ENCODE measurements around the gene TNFRSF4. TPM values are rescaled to one million over a fixed set of nuclear protein-coding genes. Genes with fewer than 3 reads are reported as not detected.
A peak's percentile ranks its signal among the peaks of the same experiment; 100 is the strongest.

TNFRSF4 gene
- polyA plus RNA-seq, 2 of the 4 experiments (the other 2 are of a cell fraction) = not detected

DNA sequence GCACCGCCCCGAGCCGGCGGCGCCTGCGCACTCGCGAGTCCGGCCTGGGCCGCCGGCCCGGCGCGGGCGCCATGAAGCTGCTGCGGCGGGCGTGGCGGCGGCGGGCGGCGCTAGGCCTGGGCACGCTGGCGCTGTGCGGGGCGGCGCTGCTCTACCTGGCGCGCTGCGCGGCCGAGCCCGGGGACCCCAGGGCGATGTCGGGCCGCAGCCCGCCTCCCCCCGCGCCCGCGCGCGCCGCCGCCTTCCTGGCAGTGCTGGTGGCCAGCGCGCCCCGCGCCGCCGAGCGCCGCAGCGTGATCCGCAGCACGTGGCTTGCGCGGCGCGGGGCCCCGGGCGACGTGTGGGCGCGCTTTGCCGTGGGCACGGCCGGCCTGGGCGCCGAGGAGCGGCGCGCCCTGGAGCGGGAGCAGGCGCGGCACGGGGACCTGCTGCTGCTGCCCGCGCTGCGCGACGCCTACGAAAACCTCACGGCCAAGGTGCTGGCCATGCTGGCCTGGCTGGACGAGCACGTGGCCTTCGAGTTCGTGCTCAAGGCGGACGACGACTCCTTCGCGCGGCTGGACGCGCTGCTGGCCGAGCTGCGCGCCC is 18.3 kb upstream of the TNFRSF4 start, which contains the start of gene B3GALT6 (continued):
- TF ChIP-seq, protein P1, sequence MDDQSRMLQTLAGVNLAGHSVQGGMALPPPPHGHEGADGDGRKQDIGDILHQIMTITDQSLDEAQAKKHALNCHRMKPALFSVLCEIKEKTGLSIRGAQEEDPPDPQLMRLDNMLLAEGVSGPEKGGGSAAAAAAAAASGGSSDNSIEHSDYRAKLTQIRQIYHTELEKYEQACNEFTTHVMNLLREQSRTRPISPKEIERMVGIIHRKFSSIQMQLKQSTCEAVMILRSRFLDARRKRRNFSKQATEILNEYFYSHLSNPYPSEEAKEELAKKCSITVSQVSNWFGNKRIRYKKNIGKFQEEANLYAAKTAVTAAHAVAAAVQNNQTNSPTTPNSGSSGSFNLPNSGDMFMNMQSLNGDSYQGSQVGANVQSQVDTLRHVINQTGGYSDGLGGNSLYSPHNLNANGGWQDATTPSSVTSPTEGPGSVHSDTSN (IDR thresholded peaks at IDR 0.05) = no peak
- no peak for TF ChIP-seq CBX2 (IDR thresholded peaks at IDR 0.05; ENCODE audit: borderline replicate concordance, low read depth)
- TF ChIP-seq JUNB (IDR thresholded peaks at IDR 0.05) = no peak
- TF ChIP-seq GATA3 (IDR thresholded peaks at IDR 0.05; ENCODE audit: borderline replicate concordance) = no peak
- TF ChIP-seq RAD21 (conservative IDR thresholded peaks at IDR 0.05 in 1 of 2, IDR thresholded peaks at IDR 0.05 in 1 of 2) = no peak

- WGBS (ENCODE audit: missing lambda C conversion rate) = 0% methylated on average over 10 of the region's 99 CpGs
- FAIRE-seq (no peak), DNase-seq (ENCODE audit: low read depth in 1 of 2, low spot score in 1 of 2) (peak; percentile 92 to 95), ATAC-seq (peak; percentile 88 to 94)
- POLR2A ChIA-PET = interaction anchor here (1.1 to 1.3 kb wide), 2 partner anchors 16 to 152 kb away, joined by 3 read pairs; no protein-coding TSS in a partner anchor
- Histone ChIP-seq H3K27ac (peak within 1 kb of the TSS; percentile 98 to 100), H3K4me3 (peak within 1 kb of the TSS; percentile 97), H3K4me2 (peak within 1 kb of the TSS; percentile 98), H3K4me1 (peaks cover 18% of the 10 kb centered on the region; the same call in 2 of the 3 replicates), H3K9me3 (no peaks in the 10 kb centered on the region)
- CTCF ChIA-PET = interaction anchor here (0.7 to 2.4 kb wide), 7 partner anchors 60 to 169 kb away, joined by 3 to 17 read pairs (median 3); no protein-coding TSS in a partner anchor
- no peak for TF ChIP-seq TP53 (CRISPR knock-in tag; IDR thresholded peaks at IDR 0.05)
- no peak for TF ChIP-seq CBX2 (IDR thresholded peaks at IDR 0.05; ENCODE audit: borderline replicate concordance, low read depth)
- TF ChIP-seq ZNF302 (CRISPR knock-in tag; IDR thresholded peaks at IDR 0.05) = no peak
- no peak for TF ChIP-seq JUNB (IDR thresholded peaks at IDR 0.05)
- TF ChIP-seq CTCF (IDR thresholded peaks at IDR 0.05) = no peak
- TF ChIP-seq ZFP36 (IDR thresholded peaks at IDR 0.05; ENCODE audit: borderline replicate concordance, partially characterized antibody) = no peak
- TF ChIP-seq, protein P2, sequence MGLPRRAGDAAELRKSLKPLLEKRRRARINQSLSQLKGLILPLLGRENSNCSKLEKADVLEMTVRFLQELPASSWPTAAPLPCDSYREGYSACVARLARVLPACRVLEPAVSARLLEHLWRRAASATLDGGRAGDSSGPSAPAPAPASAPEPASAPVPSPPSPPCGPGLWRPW (IDR thresholded peaks at IDR 0.05) = no peak
- TF ChIP-seq JUN (IDR thresholded peaks at IDR 0.05) = peak; percentile 38 to 63; a peak in 3 of 5 replicates
- TF ChIP-seq RFX5 (IDR thresholded peaks at IDR 0.05) = no peak
- no peak for TF ChIP-seq ZSCAN20 (CRISPR knock-in tag; IDR thresholded peaks at IDR 0.05)
- TF ChIP-seq KDM5A (IDR thresholded peaks at IDR 0.05) = peak; percentile 45; the same call in 1 of the 2 replicates
- no peak for TF ChIP-seq EP300 (IDR thresholded peaks at IDR 0.05)
- TF ChIP-seq EHF (CRISPR knock-in tag; IDR thresholded peaks at IDR 0.05) = no peak
- no peak for TF ChIP-seq MAFK (IDR thresholded peaks at IDR 0.05; ENCODE audit: partially characterized antibody)
- TF ChIP-seq POLR2A (IDR thresholded peaks at IDR 0.05; ENCODE audit: low read length) = peak; percentile 83
- peak; percentile 84 for TF ChIP-seq PHF8 (IDR thresholded peaks at IDR 0.05; ENCODE audit: borderline replicate concordance, low read depth)
- no peak for TF ChIP-seq HOXB5 (CRISPR knock-in tag; IDR thresholded peaks at IDR 0.05)
- TF ChIP-seq, protein P3, sequence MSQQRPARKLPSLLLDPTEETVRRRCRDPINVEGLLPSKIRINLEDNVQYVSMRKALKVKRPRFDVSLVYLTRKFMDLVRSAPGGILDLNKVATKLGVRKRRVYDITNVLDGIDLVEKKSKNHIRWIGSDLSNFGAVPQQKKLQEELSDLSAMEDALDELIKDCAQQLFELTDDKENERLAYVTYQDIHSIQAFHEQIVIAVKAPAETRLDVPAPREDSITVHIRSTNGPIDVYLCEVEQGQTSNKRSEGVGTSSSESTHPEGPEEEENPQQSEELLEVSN (IDR thresholded peaks at IDR 0.05; ENCODE audit: borderline replicate concordance, low read depth) = peak; percentile 48; the same call in 1 of the 2 replicates
- peak; percentile 89 for TF ChIP-seq USF2 (IDR thresholded peaks at IDR 0.05)
- no peak for TF ChIP-seq FOSB (CRISPR knock-in tag; IDR thresholded peaks at IDR 0.05)
- TF ChIP-seq ESRRA (IDR thresholded peaks at IDR 0.05; ENCODE audit: borderline replicate concordance, low read length) = no peak
- TF ChIP-seq, protein P4, sequence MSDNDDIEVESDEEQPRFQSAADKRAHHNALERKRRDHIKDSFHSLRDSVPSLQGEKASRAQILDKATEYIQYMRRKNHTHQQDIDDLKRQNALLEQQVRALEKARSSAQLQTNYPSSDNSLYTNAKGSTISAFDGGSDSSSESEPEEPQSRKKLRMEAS (IDR thresholded peaks at IDR 0.05) = no peak; the same call in none of the 2 replicates
These were observed 17.7 kb upstream of the TNFRSF4 start, which contains the start of gene SDF4 for GRCh38 chr1:1231400-1232207. Gene SDF4, minus strand, starts transcription at chr1:1232001. Its CDS starts 3,229 bp downstream, at chr1:1228772.

All from A549 (cell line).